Testis (tissue), 3 donors: ENCODE measurements around the gene CDYL2. TPM values are rescaled to one million over a fixed set of nuclear protein-coding genes. Genes with fewer than 3 reads are reported as not detected.

Source experiments
- DNase-seq: peaks from one replicate; pipeline ENCODE4 v3.0.0-alpha.2; 2019
- H3K27ac ChIP-seq, 2 donors: fragments of 200-600 bp; sonication (generic); one replicate each; pipeline ENCODE4 v1.5.1; 2019
- H3K27me3 ChIP-seq: fragments of 200-600 bp; sonication (generic); one replicate; pipeline ENCODE4 v1.5.1; 2019
- H3K36me3 ChIP-seq: fragments of 200-600 bp; sonication (generic); one replicate; pipeline ENCODE4 v1.5.1; 2017; ENCODE audit warnings: low read depth; ENCODE audit errors: missing control alignments
- H3K4me1 ChIP-seq: fragments of 200-600 bp; sonication (generic); one replicate; pipeline ENCODE4 v1.5.1; 2019
- H3K4me3 ChIP-seq, 2 donors: fragments of 200-600 bp; sonication (generic); one replicate each; pipeline ENCODE4 v1.5.1; 2017 to 2019
- H3K9me3 ChIP-seq: fragments of 200-600 bp; sonication (generic); one replicate; pipeline ENCODE4 v1.5.1; 2017
- POLR2A ChIP-seq: fragments of 450-650 bp; IDR thresholded peaks from one replicate; pipeline ENCODE4 v1.6.1; 2017; ENCODE audit warnings: antibody characterized with exemption, mild to moderate bottlenecking, moderate library complexity
- WGBS, 2 donors: methylation state at CpG; one replicate each; pipeline ENCODE4 v1.1.5; 2018; 5-methylcytosine and 5-hydroxymethylcytosine counted together
- intact Hi-C: fragments of 100-400 bp; cut with DNase I; formaldehyde crosslinking; loops from one replicate; pipeline ENCODE4 v1.15.1; 2023; ENCODE audit warnings: low total_unique reads
- polyA plus RNA-seq: library from polyadenylated mRNA; stranded (reverse); fragments of 350-450 nt; fragmentation: Illumina TruSeq; extraction: RNeasy Lipid Tissue Mini Kit (QIAGEN cat#74804); gene quantifications from one replicate; pipeline ENCODE4 v1.2.3, GENCODE V29; 2014; ENCODE audit warnings: low read depth, low replicate concordance; ENCODE audit not compliant: insufficient read depth
- total RNA-seq, 2 donors: library from RNA; depleted of rRNA; stranded (reverse); fragments of >200 nt; gene quantifications; one replicate each; pipeline ENCODE4 v1.2.3, GENCODE V29; 2016
- TF ChIP-seq, protein P1 (sequence below), 3 experiments: fragments of 450-650 bp in 2 of 3; fragments of 200-600 bp in 1 of 3; sonication (generic) in 1 of 3; IDR thresholded peaks; one replicate each; pipeline ENCODE4 v1.5.1; 2016 to 2019; ENCODE audit warnings: antibody characterized with exemption in 3 of 3, mild to moderate bottlenecking in 2 of 3, moderate library complexity in 1 of 3

Gene CDYL2
- total and polyA plus RNA-seq, 3 donors from 2014 or later, result 31.2 to 63.7 (median 60.4) TPM

DNA sequence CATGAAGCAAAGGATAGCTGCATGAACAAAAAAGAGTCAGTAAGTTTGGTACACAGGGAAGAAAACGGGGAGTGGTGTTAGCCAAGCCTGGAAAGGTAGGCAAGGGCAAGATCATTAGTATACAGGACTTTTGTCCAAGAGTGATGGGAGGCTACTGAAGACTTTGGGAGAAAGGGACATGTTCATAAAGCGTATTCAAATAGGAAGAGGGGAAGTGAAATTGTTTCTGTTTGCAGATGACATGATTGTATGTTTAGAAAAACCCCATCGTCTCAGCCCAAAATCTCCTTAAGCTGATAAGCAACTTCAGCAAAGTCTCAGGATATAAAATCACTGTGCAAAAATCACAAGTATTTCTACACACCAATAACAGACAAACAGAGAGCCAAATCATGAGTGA is 19.4 kb downstream of the CDYL2 start:
- Histone ChIP-seq H3K4me1 (no peaks in the 10 kb centered on the region), H3K36me3 (no peaks in the 10 kb centered on the region), H3K9me3 (no peaks in the 10 kb centered on the region), H3K27me3 (no peaks in the 10 kb centered on the region), H3K27ac (no peak overlapping the region), H3K4me3 (no peak overlapping the region)
- 89 to 93% methylated on average over 3 of the region's 3 CpGs for WGBS, 2 donors
- DNase-seq, result no peak
- intact Hi-C loops, result no loop called here
- TF ChIP-seq, protein P1, sequence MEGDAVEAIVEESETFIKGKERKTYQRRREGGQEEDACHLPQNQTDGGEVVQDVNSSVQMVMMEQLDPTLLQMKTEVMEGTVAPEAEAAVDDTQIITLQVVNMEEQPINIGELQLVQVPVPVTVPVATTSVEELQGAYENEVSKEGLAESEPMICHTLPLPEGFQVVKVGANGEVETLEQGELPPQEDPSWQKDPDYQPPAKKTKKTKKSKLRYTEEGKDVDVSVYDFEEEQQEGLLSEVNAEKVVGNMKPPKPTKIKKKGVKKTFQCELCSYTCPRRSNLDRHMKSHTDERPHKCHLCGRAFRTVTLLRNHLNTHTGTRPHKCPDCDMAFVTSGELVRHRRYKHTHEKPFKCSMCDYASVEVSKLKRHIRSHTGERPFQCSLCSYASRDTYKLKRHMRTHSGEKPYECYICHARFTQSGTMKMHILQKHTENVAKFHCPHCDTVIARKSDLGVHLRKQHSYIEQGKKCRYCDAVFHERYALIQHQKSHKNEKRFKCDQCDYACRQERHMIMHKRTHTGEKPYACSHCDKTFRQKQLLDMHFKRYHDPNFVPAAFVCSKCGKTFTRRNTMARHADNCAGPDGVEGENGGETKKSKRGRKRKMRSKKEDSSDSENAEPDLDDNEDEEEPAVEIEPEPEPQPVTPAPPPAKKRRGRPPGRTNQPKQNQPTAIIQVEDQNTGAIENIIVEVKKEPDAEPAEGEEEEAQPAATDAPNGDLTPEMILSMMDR (IDR thresholded peaks at IDR 0.05), result no peak
- TF ChIP-seq POLR2A, result no peak

DNA sequence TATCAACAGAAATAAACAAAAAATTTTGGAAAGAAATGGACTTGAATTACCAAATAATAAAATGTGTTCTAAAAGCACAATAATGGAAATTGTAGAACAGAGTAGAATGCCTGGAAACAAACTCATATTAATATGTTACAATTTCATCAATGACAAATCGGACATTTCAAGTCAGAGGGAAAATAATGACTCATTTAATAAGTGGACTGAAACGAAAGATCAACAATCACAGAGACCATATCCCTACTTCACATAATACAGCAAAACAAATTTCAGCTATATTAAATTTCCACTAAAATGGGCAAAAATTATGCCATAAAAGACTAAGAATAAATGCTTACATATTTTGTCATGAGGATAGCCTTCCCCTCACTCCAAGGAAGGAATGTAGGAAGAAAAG is 25.7 kb downstream of the CDYL2 start:
- 72 to 75% methylated on average over 2 of the region's 2 CpGs for WGBS, 2 donors
- H3K4me3 ChIP-seq, result no peak overlapping the region
- H3K27me3 ChIP-seq, result no peaks in the 10 kb centered on the region
- no peak for DNase-seq
- no peak overlapping the region for H3K27ac ChIP-seq
- H3K9me3 ChIP-seq, result no peaks in the 10 kb centered on the region
- TF ChIP-seq, protein P1 (IDR thresholded peaks at IDR 0.05), result no peak
- no peak for TF ChIP-seq POLR2A
- H3K36me3 ChIP-seq, result no peaks in the 10 kb centered on the region
- intact Hi-C loops, result no loop called here
- H3K4me1 ChIP-seq, result no peaks in the 10 kb centered on the region

DNA sequence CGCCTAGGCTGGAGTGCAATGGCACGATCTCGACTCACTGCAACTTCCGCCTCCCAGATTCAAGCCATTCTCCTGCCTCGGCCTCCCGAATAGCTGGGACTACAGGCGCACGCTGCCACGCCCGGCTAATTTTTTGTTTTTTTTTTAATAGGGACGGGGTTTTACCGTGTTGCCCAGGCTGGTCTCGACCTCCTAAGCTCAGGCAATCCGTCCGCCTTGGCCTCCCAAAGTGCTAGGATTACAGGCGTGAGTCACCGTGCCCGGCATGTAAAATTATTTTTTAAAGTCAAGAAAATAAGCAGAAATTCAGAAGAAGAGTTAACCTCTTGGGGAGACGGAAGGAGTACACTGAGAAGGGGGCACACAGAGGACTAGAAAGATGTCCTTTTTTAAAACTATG is 27.5 kb downstream of the CDYL2 start:
- no peaks in the 10 kb centered on the region for H3K36me3 ChIP-seq
- no peaks in the 10 kb centered on the region for H3K9me3 ChIP-seq
- no peak overlapping the region for H3K4me3 ChIP-seq
- WGBS, 2 donors, result 87 to 89% methylated on average over 19 of the region's 19 CpGs
- H3K27me3 ChIP-seq, result no peaks in the 10 kb centered on the region
- intact Hi-C loops, result no loop called here
- H3K4me1 ChIP-seq, result no peaks in the 10 kb centered on the region
- H3K27ac ChIP-seq, result no peak overlapping the region
- DNase-seq, result no peak
- TF ChIP-seq POLR2A, result no peak
- TF ChIP-seq, protein P1 (IDR thresholded peaks at IDR 0.05), result no peak

DNA sequence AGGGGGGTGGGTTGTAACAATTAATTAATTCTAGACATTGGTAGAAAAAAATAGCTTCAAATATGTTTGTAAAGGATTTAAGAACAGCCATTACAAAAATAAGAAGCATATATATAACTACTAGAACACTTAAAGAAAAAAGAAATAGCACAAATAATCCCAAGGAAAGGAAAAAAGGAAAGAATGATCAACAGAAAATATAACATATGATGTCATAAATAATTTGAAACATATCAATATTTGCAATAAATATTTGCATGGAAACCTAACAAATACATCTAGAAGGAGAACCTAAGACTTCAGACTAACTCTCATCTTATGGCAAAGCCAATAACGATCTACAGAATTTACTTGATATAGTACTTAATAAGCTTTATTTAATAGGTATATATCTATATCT is 28.9 kb downstream of the CDYL2 start:
- Histone ChIP-seq H3K9me3 (no peaks in the 10 kb centered on the region), H3K36me3 (no peaks in the 10 kb centered on the region), H3K27me3 (no peaks in the 10 kb centered on the region), H3K27ac (no peak overlapping the region), H3K4me1 (no peaks in the 10 kb centered on the region), H3K4me3 (no peak overlapping the region)
- 91 to 92% methylated on average over 1 of the region's 1 CpG for WGBS, 2 donors
- intact Hi-C loops, result no loop called here
- TF ChIP-seq, protein P1 (IDR thresholded peaks at IDR 0.05), result no peak
- no peak for TF ChIP-seq POLR2A
- no peak for DNase-seq

DNA sequence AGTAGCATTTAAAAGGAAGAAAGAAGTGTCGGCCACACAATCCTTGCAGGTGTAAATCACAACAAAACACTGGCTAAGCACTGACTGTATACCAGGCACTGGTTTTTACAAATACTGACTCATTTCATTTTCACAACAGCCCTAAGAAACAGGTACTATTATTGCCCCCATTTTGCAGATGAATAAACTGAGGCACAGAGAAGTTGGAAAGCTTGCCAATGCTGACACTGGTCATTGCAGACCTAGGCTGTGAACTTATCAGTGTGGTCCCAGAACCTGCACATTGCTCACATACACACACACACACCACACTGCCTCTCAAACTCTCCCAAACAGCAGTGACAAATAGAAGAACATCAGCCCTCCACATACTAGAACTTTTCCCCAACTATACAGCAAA is 37.6 kb downstream of the CDYL2 start:
- Histone ChIP-seq H3K27me3 (no peaks in the 10 kb centered on the region), H3K9me3 (no peaks in the 10 kb centered on the region), H3K36me3 (no peaks in the 10 kb centered on the region), H3K4me1 (no peaks in the 10 kb centered on the region), H3K4me3 (no peak overlapping the region), H3K27ac (no peak overlapping the region)
- intact Hi-C loops, result no loop called here
- no peak for TF ChIP-seq POLR2A
- TF ChIP-seq, protein P1 (IDR thresholded peaks at IDR 0.05), result no peak
- no peak for DNase-seq
- 70 to 94% methylated on average over 1 of the region's 1 CpG for WGBS, 2 donors
